ENCODE measurements around the gene KLHL30. TPM values are rescaled to one million over a fixed set of nuclear protein-coding genes. Genes with fewer than 3 reads are reported as not detected.

Gene KLHL30
- total RNA-seq, 1 experiment from 2014 or later, result 0.61 TPM

GRCh38 chr2:238174701-238175100 is 36.2 kb downstream of the KLHL30 start:
- Histone ChIP-seq H3K79me2 (ENCODE audit: insufficient read depth, low read length) (no peaks in the 10 kb centered on the region), H3K9me3 (ENCODE audit: control insufficient read depth in 1 of 2, insufficient read depth in 1 of 2, low read depth in 1 of 2, low read length in 2 of 2) (no peaks in the 10 kb centered on the region), H3K4me2 (ENCODE audit: low read length) (no peak overlapping the region), H3K4me3 (replicated peaks in 1 of 2; ENCODE audit: low read depth in 1 of 2, low read length in 2 of 2) (no peak overlapping the region), H3K9me2 (ENCODE audit: insufficient read depth) (no peaks in the 10 kb centered on the region), H3K27ac (ENCODE audit: low read depth, low read length) (no peak overlapping the region), H3K36me3 (ENCODE audit: control insufficient read depth in 1 of 2, insufficient read depth in 2 of 2, low read length in 2 of 2) (peaks cover 23 to 59% of the 10 kb centered on the region in 2 experiments), H2AFZ (ENCODE audit: low read depth, low read length, poor library complexity, severe bottlenecking) (no peak overlapping the region), H3K27me3 (ENCODE audit: insufficient read depth, low read length) (no peaks in the 10 kb centered on the region), H4K20me1 (ENCODE audit: insufficient read depth) (0 out of 2 replicates have a peak, but pooled peaks cover 9% of the 10 kb centered on the region), H3K9ac (ENCODE audit: low read length) (no peak overlapping the region), H3K4me1 (ENCODE audit: control insufficient read depth in 1 of 2, insufficient read depth in 2 of 2, low read length in 2 of 2) (0 out of 4 replicates have a peak, but pooled peaks cover 0 to 1% of the 10 kb centered on the region in 2 experiments)
- RAD21 ChIA-PET (ENCODE audit: low non-redundant PET in 1 of 2, low total read pairs in 2 of 2, uncharacterized antibody in 2 of 2, unreplicated experiment in 2 of 2), result no interaction called here
- CTCF ChIA-PET, result no interaction called here
- intact Hi-C loops (cut with micrococcal nuclease), result no loop called here
- TF ChIP-seq ZFX (IDR thresholded peaks at IDR 0.05), result no peak
- TF ChIP-seq ZBTB33 (IDR thresholded peaks at IDR 0.05; ENCODE audit: extremely low read depth, insufficient replicate concordance, low read length), result no peak
- no peak for TF ChIP-seq SRF (IDR thresholded peaks at IDR 0.05; ENCODE audit: low read depth)
- TF ChIP-seq EGR1 (IDR thresholded peaks at IDR 0.05; ENCODE audit: low read depth), result no peak
- TF ChIP-seq CTCF (IDR thresholded peaks at IDR 0.05 in 2 of 3, conservative IDR thresholded peaks at IDR 0.05 in 1 of 3; ENCODE audit: borderline replicate concordance in 1 of 3, insufficient read depth in 1 of 3, low read depth in 2 of 3, low read length in 2 of 3), result no peak
- no peak for TF ChIP-seq TCF7L2 (IDR thresholded peaks at IDR 0.05; ENCODE audit: borderline replicate concordance, extremely low read depth, insufficient read depth, insufficient read length)
- TF ChIP-seq FOSL1 (IDR thresholded peaks at IDR 0.05; ENCODE audit: low read depth), result no peak
- no peak for TF ChIP-seq ELF1 (IDR thresholded peaks at IDR 0.05; ENCODE audit: borderline replicate concordance, low read depth)
- TF ChIP-seq CBX3 (IDR thresholded peaks at IDR 0.05; ENCODE audit: low read depth), result no peak
- no peak for TF ChIP-seq JUND (IDR thresholded peaks at IDR 0.05)
- no peak for TF ChIP-seq EZH2phosphoT487 (IDR thresholded peaks at IDR 0.05; ENCODE audit: borderline replicate concordance)
- TF ChIP-seq SP1 (IDR thresholded peaks at IDR 0.05; ENCODE audit: low read depth), result no peak
- TF ChIP-seq SIN3A (IDR thresholded peaks at IDR 0.05; ENCODE audit: low read depth), result no peak
- no peak for TF ChIP-seq REST (IDR thresholded peaks at IDR 0.05; ENCODE audit: low read depth)
- TF ChIP-seq POLR2AphosphoS5 (IDR thresholded peaks at IDR 0.05; ENCODE audit: low read depth, low read length), result no peak
- no peak for TF ChIP-seq RAD21 (IDR thresholded peaks at IDR 0.05; ENCODE audit: low read depth)
- TF ChIP-seq ZNF274 (IDR thresholded peaks at IDR 0.05; ENCODE audit: low read depth, low read length), result no peak
- BruUV-seq (replicated peaks), result no TSS peak
- ATAC-seq, result no peak
- POLR2A ChIA-PET, result no interaction called here
- no peak for DNase-seq (ENCODE audit: low read depth, low spot score)
